GM12892 (cell line): ENCODE measurements around the gene RAB4B.

Experiments
- POLR2A ChIP-seq: IDR thresholded peaks from 2 replicates; pipeline ENCODE4 v1.6.1; 2011; ENCODE audit warnings: low read depth, low read length, control low read depth
- POLR2AphosphoS5 ChIP-seq: IDR thresholded peaks from 2 replicates; pipeline ENCODE4 v1.6.1; 2011; ENCODE audit warnings: low read depth, low read length, control low read depth
- TAF1 ChIP-seq: IDR thresholded peaks from 2 replicates; pipeline ENCODE4 v1.6.1; 2011; ENCODE audit warnings: low read depth, mild to moderate bottlenecking, control low read depth, low read length, borderline replicate concordance

DNA sequence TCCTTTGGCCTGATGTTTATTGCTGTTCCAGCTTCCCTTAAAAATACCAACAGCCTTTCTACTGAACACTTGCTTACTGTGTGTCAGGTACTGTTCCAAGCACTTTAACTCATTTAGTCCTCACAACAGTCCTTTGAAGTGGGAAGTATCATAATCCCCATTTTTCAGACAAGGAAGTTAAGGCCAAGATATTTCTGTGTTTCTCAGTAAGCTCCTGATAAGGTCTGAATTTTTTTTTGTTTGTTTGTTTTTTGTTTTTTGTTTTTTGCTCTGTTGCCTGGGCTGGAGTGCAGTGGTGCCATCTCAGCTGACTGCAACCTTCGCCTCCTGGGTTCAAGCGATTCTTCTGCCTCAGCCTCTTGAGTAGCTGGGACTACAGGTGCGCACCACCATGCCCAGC is 19.6 kb upstream of the RAB4B start:
- TF ChIP-seq POLR2AphosphoS5 (no peak), POLR2A (no peak), TAF1 (no peak)
